Liver (tissue), 3 donors: ENCODE measurements around the gene EPM2A.

Experiments
- CTCF ChIP-seq: fragments of 150-350 bp; IDR thresholded peaks from 2 replicates; pipeline ENCODE4 v1.5.1; 2017; ENCODE audit warnings: improper control_type of control experiment, low read depth, low read length; ENCODE audit not compliant: missing input control
- GABPA ChIP-seq, 2 donors: IDR thresholded peaks in 1 of 2; conservative IDR thresholded peaks in 1 of 2; 2 replicates each; pipeline ENCODE4 v1.6.1; 2016; ENCODE audit warnings: antibody characterized with exemption in 2 of 2, mild to moderate bottlenecking in 1 of 2, moderate library complexity in 1 of 2
- JUND ChIP-seq, 2 donors: IDR thresholded peaks; 2 replicates each; pipeline ENCODE4 v1.6.1; 2016; ENCODE audit warnings: antibody characterized with exemption in 2 of 2
- MAX ChIP-seq: IDR thresholded peaks from 2 replicates; pipeline ENCODE4 v1.6.1; 2016; ENCODE audit warnings: antibody characterized with exemption
- REST ChIP-seq: IDR thresholded peaks from 2 replicates; pipeline ENCODE4 v1.6.1; 2016; ENCODE audit warnings: antibody characterized with exemption, mild to moderate bottlenecking
- TAF1 ChIP-seq: conservative IDR thresholded peaks from 2 replicates; pipeline ENCODE4 v1.6.1; 2016; ENCODE audit warnings: antibody characterized with exemption, mild to moderate bottlenecking
- donor health status: healthy.
- donor health status: healthy.

- TF ChIP-seq MAX: no peak
- no peak for TF ChIP-seq GABPA (IDR thresholded peaks at IDR 0.05 in 1 of 2, conservative IDR thresholded peaks at IDR 0.05 in 1 of 2)
- no peak for TF ChIP-seq CTCF
- TF ChIP-seq JUND (IDR thresholded peaks at IDR 0.05): no peak
- no peak for TF ChIP-seq REST
- TF ChIP-seq TAF1: no peak
These were observed 45.8 kb downstream of the EPM2A start for GRCh38 chr6:145689529-145689928.
